Daoy (cell line): ENCODE measurements around the gene R3HDM1. TPM values are rescaled to one million over a fixed set of nuclear protein-coding genes. Genes with fewer than 3 reads are reported as not detected.
"Not testable (repeated sequence)": the region's sequence is repeated elsewhere in the genome, so short reads cannot be mapped to it uniquely, and the experiment has no call there.

ENCODE experiments used
- DNase-seq: peaks from one replicate; pipeline ENCODE4 v3.0.0-alpha.2; 2015; ENCODE audit warnings: low read depth
- total RNA-seq: library from RNA; depleted of rRNA; stranded (reverse); fragments of >200 nt; shearing (Covaris generic); gene quantifications from 2 replicates; pipeline ENCODE4 v1.2.3, GENCODE V29; 2014

Gene R3HDM1
- total RNA-seq, 1 experiment from 2014 or later: 3.8 TPM

- DNase-seq: no peak
Measured at GRCh38 chr2:135570884-135571283, 39.6 kb downstream of the R3HDM1 start.

DNA sequence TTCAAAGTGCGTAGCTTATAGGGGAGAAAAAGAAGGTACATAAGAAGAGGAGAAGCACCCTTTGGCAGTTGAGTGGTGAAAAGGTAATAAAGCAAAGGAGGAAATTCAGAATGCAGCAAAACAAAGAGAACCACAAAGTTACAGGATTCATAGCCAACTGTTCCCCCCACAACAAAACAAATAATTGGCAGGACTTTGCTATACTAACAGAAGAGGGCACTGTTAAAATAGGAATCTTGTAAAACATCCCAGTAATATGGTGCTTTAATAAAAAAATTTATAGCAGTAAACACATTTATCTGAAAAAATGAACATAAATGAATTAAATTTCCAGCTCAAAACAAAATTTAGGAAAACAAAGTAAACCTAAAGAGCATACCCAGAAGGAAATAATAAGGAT is 42.3 kb downstream of the R3HDM1 start:
- DNase-seq: no peak

- no peak for DNase-seq
Measured at GRCh38 chr2:135581282-135581681, 50.0 kb downstream of the R3HDM1 start.

- DNase-seq: no peak
Measured at GRCh38 chr2:135582383-135582782, 51.1 kb downstream of the R3HDM1 start.

DNA sequence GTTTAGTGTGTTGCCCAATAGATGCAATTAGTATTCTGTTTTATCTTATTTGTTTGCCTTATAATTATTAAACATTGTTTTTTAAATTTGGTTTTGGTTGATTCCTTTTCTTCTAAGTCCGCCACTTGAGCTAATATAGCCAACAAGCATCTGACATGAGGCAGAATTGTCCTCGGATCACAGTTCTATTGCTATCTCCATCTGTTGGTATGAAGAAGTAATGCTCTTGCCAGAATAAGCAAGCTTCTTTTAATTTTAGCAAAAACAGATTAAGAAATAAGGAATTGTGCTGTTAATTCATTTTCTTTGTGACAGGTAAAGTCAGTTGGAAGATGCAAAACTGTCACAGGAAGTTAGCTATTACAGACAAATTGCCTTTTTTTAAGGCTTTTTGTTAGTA is 54.3 kb downstream of the R3HDM1 start:
- DNase-seq: no peak

- DNase-seq: no peak
Measured at GRCh38 chr2:135586148-135586547, 54.9 kb downstream of the R3HDM1 start.

DNA sequence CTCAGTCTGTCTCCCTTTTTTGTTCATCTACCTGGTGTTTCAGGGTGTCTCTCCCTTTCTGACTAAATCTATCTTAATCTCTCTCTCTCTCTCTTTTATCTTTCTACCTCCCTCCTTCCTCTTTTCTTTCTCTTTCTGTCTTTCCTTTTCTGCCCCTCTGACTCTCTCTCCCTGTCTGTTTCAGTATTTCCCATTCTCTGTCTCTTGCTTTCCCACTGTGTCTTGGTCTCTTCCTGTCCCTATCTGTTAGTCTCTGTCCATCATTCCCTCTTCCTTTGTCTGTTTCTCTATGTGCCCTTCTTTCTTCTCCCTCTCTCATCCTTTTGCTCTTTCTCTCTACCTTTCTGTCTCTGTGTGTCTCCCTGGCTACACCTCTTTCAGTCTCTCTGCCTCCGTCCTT is 56.7 kb downstream of the R3HDM1 start:
- DNase-seq: no peak

GRCh38 chr2:135590619-135591260 is 59.5 kb downstream of the R3HDM1 start:
- DNase-seq: no peak

DNA sequence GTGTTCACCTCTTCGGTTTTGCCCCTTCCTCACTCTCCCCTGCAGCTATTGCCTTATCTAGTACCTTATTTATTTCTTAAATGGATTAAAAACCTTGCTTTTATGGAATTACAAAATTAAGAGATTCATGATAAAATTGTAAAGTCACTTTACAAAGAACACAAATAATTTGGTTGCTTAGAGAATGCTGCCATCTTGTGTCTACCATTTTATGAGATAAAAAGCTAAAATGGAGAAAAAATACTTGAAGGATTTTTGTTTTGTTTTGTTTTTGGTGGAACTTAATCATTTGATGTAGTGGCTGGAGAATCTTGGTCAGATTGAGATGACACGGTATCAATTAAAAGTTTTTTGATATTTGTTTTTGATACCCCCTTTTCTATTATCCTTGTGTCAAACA is 69.6 kb downstream of the R3HDM1 start:
- no peak for DNase-seq

DNA sequence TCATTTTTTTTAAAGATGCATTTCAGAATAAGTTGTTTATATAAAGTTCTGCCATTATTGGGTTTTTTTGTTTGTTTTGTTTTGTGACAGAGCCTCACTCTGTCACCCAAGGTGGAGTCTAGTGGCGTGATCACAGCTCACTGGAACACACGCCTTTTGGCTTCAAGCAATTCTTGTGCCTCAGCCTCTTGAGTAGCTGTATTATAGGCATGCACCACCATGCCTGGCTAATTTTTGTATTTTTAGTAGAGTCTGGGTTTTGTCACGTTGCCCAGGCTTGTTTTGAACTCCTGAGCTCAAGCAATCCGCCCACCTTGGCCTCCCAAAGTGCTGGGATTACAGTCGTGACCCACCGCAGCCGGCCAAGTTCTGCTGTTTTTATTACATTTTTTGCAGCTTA is 72.3 kb downstream of the R3HDM1 start:
- DNase-seq: no peak

DNA sequence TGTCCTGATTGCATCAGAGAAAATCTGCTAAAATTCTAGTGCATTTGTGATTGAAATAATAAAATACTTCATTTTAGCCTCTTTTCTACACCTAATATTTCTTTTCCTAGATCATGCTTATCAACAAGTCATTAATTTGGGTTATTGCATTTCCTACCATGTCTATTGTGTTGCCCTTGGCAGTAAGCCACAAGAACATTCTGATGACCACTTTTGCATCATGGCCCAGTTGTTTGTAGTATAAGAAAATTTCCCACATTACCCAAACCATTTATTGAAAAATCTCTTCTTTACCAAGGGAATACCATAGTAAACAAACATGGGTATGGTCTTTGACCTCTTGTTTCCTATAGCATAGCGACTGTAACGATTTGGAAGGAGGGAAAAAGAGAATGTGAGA is 76.3 kb downstream of the R3HDM1 start:
- DNase-seq: no peak

DNA sequence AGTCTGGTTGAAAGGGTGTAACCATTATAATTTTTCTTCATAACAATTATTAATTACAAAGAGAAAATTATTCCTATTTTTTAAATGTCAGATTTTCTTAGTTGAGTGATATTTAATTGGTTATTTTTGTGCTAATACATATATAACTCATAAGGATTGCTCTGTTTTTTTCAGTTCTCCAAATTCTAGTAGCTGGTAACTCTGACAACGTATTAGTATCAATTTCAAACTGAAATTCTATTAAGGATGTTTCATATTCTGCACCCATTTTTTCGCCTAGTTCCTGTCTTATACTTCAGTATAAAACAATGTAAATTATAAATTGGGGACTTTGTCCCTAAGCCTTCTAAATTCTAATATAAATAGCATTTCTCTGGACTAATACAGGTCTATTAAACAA is 81.0 kb downstream of the R3HDM1 start:
- DNase-seq: no peak

DNA sequence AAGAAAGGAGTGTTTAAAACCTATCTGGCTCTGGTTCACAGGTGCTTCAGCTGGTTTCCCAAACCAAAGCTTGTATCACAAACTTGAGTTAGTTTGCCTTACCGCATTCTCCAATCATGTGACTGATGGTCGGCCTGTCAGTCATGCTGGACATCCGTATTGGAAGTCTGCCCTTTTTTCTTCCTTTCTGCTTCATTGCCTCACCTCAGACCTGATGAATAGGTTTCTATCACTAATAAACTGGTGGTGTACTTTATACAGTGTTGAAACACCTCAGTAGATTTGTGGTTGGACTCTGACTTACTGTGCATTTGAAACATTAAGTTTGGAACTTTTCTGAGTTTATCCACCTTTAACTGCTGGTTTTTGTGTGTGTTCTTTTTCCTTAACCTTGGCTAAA is 84.1 kb downstream of the R3HDM1 start:
- DNase-seq: no peak

- DNase-seq: no peak
Measured at GRCh38 chr2:135617501-135618015, 86.3 kb downstream of the R3HDM1 start.

DNA sequence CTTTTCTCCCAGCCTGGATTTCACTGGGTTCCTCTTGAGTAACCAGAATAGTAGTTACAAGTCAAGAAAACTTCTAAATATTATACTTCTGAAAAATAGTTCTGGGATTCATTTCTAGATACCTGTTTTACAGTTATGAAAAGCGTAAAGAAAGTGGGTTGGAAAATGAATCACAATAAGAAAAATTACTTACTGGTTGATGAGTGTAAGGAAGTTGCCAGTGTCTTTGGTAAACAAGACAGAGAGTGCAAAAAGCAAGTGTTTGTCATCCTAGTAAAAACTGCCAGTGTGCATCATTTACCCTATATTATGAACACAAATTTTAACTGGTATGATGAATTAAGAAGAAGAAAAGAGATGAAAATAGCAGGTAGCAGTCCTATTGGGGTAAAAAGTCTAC is 88.9 kb downstream of the R3HDM1 start:
- no peak for DNase-seq

DNA sequence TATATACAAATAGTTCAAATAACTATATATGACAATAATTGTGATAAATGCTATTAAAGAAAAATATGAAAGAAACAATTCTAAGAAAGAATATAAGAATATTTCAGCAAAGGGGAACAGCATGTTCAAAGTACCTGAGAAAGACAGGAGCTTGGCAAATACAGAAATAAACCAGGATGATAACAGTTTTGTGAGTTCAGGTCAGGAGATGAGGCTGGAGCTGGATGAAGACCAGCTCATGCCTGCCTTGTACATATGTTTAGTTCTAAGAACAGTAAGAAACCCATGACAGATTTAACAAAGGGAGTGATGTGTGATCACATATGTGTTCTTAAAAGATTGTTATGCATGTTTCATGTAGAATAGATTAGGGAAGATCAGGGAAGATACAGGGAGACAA is 98.2 kb downstream of the R3HDM1 start:
- no peak for DNase-seq

- not testable (repeated sequence) for DNase-seq
Measured at GRCh38 chr2:135630034-135630433, 98.8 kb downstream of the R3HDM1 start.

GRCh38 chr2:135630488-135630887 is 99.2 kb downstream of the R3HDM1 start:
- DNase-seq: no peak

- DNase-seq: no peak
Measured at GRCh38 chr2:135633582-135633981, 102.3 kb downstream of the R3HDM1 start.

DNA sequence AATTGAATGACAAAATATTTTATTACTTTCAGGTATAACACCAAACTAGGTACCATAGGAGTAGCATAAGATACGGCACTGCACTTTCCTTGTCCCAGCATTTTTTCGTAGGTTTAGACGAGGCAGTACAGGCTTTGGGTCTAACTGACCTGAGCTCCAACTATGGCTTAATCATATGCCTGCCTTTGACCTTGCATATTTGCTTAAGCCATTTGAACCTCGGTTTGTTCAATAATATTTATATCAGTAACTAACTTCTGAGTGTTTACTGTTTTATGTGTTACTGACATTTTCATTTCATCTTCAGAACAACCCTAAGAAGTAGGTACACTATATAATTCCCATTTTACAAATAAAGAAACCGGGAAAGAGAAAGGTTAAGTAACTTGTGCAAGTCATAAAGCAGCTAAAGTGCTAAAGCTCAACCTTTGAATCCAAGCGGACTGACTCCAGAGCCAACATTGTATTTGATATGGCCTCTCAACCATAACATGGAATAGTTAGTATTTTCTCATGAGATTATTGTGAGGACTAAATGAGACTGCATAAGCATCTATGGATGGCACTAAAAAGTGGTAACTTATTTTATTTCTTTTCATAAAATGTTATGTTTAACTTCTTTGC is 104.0 kb downstream of the R3HDM1 start:
- DNase-seq: no peak

DNA sequence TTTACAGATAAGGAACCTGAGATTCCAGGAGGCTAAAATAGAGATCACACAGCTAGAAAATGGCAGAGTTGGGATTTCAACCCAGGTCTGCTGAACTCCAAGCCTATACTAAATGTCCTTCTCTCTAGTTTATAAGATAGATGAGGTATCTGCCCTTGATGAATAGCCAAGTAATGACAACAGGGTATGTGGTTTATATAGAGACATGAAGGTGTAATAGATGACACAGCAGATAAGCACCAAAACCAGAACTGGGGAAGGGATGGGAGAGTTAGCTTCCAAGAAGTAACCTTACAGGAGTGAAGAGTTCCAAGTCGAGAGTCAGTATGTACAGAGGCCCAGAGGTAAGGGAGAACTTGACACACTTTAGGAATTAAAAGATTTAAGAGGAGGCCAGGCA is 105.7 kb downstream of the R3HDM1 start:
- no peak for DNase-seq

DNA sequence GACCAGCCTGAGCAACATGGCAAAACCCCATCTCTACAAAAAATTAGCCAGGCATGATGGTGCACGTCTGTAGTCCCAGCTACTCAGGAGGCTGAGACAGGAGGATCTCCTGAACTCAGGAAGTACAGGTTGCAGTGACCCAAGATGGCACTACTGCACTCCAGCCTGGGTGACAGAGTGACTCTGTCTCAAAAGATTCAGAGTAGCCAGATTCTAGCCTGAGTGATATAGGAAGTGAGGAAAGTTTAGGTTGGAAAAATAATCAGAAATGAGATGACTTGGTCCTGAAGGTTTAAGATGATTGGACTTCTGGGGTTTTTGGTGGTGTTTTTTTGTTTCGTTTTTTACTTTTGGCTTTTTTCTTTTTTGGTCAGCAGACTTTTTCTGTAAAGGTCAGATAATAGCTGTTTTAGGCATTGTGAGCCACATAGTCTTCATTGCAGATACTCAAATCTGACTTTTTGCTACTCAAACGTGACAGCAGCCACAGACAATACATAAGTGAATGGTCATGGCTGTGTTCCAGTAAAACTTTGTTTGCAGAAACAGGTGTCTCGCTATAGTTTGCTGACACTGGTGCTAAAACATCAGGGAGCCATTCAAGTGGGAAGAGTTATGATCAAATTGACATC is 106.3 kb downstream of the R3HDM1 start:
- no peak for DNase-seq

DNA sequence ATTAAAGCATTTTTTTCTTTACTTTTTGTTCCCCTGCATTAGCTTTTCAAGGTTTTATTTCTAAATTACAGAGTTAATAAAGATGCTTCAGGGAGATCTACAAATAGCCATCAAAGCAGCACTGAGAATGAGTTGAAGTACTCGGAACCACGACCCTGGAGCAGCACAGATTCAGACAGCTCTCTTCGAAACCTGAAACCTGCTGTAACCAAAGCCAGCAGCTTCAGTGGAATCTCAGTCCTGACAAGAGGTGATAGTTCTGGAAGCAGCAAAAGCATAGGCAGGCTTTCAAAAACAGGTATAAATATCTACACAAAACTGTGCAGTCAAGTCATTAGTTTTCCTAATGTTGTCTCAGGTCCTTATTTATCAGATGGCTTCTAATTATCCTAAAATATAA is 107.5 kb downstream of the R3HDM1 start:
- DNase-seq: no peak
